Panc1 (cell line): Measurements from ENCODE around the gene DDA1. TPM values are rescaled to one million over a fixed set of nuclear protein-coding genes. Genes with fewer than 3 reads are reported as not detected.

Experiments used
- ATAC-seq: fragments of 200-7000 bp; cut with Tn5 transposase; 2 replicates; pipeline ENCODE4 v1.9.1; 2020; ENCODE audit warnings: mild to moderate bottlenecking, moderate library complexity
- BruUV-seq: library from RNA; stranded (reverse); fragments of 400-500 nt; replicated peaks from 2 replicates; lab custom pipeline; 2021; lab: Mats Ljungman, UMichigan
- CTCF ChIA-PET: fragments of 300-600 bp; sonication (Branson Sonifier 250); formaldehyde crosslinking; loops from one replicate; lab custom pipeline; 2022; ENCODE audit warnings: antibody characterized with exemption; lab: Charles Lee
- POLR2A ChIA-PET: fragments of 300-600 bp; sonication (Branson Sonifier 250); formaldehyde crosslinking; loops from one replicate; lab custom pipeline; 2022; ENCODE audit warnings: antibody characterized with exemption; lab: Charles Lee
- DNase-seq: peaks from one replicate; pipeline ENCODE4 v3.0.0-alpha.2; 2010; ENCODE audit warnings: low read depth, low spot score
- H3K27ac ChIP-seq: 2 replicates; pipeline ENCODE4 v1.5.1; 2011; ENCODE audit warnings: mild to moderate bottlenecking, low read length, inconsistent platforms
- H3K27me3 ChIP-seq: fragments of 200-500 bp; sonication (Bioruptor generic); 2 replicates; pipeline ENCODE4 v1.6.0; 2014; ENCODE audit warnings: low read length, inconsistent platforms; ENCODE audit not compliant: control insufficient read depth, insufficient read depth
- H3K36me3 ChIP-seq: fragments of 200-500 bp; sonication (Bioruptor generic); 2 replicates; pipeline ENCODE4 v1.5.1; 2014; ENCODE audit warnings: inconsistent platforms, mild to moderate bottlenecking, low read length, moderate library complexity; ENCODE audit not compliant: control insufficient read depth, insufficient read depth
- H3K4me1 ChIP-seq: 2 replicates; pipeline ENCODE4 v1.5.1; 2011; ENCODE audit warnings: inconsistent platforms, mild to moderate bottlenecking, low read length, moderate library complexity; ENCODE audit not compliant: control insufficient read depth, insufficient read depth
- H3K4me3 ChIP-seq, 2 experiments: 2 replicates each; pipeline ENCODE4 v1.5.1; 2011 to 2012; ENCODE audit warnings: low read depth in 2 of 2, low read length in 2 of 2, mild to moderate bottlenecking in 2 of 2, inconsistent platforms in 1 of 2, moderate library complexity in 1 of 2
- H3K9me3 ChIP-seq: fragments of 200-500 bp; sonication (Bioruptor generic); 2 replicates; pipeline ENCODE4 v1.5.1; 2014; ENCODE audit warnings: low read depth, mild to moderate bottlenecking, inconsistent platforms, low read length, moderate library complexity; ENCODE audit not compliant: control insufficient read depth, insufficient read depth
- POLR2AphosphoS5 ChIP-seq: IDR thresholded peaks from 2 replicates; pipeline ENCODE4 v1.6.1; 2012; ENCODE audit warnings: mild to moderate bottlenecking, low read depth, low read length, moderate library complexity
- SIN3A ChIP-seq: IDR thresholded peaks from 2 replicates; pipeline ENCODE4 v1.6.1; 2012; ENCODE audit warnings: low read depth, mild to moderate bottlenecking, low read length, moderate library complexity, borderline replicate concordance; ENCODE audit not compliant: insufficient read depth
- TCF7L2 ChIP-seq: IDR thresholded peaks from 2 replicates; pipeline ENCODE4 v1.6.1; 2011; ENCODE audit warnings: mild to moderate bottlenecking, low read depth, low read length, inconsistent platforms
- in situ Hi-C: cut with HindIII; loops from 2 replicates; pipeline ENCODE4 v1.10.0; 2016; ENCODE audit warnings: low sequenced_read_pairs, low pct_unique_long_range_greater_than_20kb
- intact Hi-C: fragments of 100-400 bp; cut with micrococcal nuclease; formaldehyde crosslinking; loops from one replicate; pipeline ENCODE4 v1.10.0; 2022; ENCODE audit not compliant: unreplicated experiment
- total RNA-seq: library from RNA; stranded (reverse); gene quantifications from one replicate; pipeline ENCODE4 v1.2.1, GENCODE V29; 2021; ENCODE audit not compliant: unreplicated experiment
- TF ChIP-seq, protein P1 (sequence below): fragments of 450-650 bp; IDR thresholded peaks from 2 replicates; pipeline ENCODE4 v1.5.1; 2017; ENCODE audit warnings: mild to moderate bottlenecking
- TF ChIP-seq, protein P2 (sequence below), 2 experiments: IDR thresholded peaks; 2 replicates each; pipeline ENCODE4 v1.6.1; 2011 to 2012; ENCODE audit warnings: low read depth in 2 of 2, control low read depth in 1 of 2, low read length in 1 of 2, mild to moderate bottlenecking in 1 of 2, moderate library complexity in 1 of 2; ENCODE audit not compliant: insufficient read depth in 1 of 2

DDA1 gene
- total RNA-seq, 1 experiment from 2014 or later, result 56.0 TPM

DNA sequence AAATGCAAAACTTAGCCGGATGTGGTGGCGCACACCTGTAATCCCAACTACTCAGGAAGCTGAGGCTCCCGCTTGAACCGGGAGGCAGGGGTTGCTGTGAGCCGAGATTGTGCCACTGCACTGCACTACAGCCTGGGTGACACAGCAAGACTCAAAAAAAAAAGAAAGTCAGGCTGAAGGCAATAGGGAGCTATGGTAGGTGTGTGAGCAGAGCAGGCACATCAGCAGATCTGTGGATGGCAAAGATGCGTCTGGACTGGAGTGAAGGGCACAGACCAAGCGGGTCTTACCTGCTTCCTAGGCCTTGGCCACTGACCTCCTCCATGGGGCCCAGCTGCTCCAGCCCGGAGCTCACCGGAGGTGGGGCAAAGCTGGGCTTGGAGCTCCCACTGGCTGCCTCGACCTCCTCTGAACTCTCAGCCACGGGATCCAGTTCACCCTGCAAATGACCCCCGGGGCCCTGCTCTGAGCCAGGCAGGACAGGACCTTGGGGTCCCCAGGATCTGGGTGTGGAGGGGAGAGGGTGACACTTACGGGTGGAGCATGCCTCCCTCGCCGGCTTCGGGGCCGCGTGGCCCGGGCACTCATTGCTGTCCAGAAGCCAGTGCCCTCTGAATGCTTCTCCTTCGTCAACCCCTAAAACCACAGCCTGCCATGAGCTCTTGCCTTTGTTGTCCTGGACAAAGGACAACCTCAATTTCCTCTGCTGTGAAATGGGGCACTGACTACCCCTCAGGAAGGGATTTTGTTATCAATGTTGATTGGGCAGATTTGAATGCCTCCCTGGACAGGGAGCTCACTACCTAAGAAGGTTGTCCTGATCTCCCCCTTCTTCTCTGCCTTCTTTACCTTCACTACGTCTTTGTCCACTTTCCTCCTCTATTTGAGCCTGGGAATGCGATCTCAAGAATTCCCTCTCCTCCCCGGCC is 45.4 kb upstream of the DDA1 start:
- CTCF ChIA-PET, result no interaction called here
- peaks cover 4% of the 10 kb centered on the region; the same call in 1 of the 2 replicates for H3K36me3 ChIP-seq
- POLR2A ChIA-PET, result no interaction called here
- H3K9me3 ChIP-seq, result no peaks in the 10 kb centered on the region
- no peak for ATAC-seq
- H3K27ac ChIP-seq, result no peak overlapping the region
- in situ Hi-C loops, result no loop called here
- BruUV-seq, result no TSS peak
- TF ChIP-seq, protein P1, sequence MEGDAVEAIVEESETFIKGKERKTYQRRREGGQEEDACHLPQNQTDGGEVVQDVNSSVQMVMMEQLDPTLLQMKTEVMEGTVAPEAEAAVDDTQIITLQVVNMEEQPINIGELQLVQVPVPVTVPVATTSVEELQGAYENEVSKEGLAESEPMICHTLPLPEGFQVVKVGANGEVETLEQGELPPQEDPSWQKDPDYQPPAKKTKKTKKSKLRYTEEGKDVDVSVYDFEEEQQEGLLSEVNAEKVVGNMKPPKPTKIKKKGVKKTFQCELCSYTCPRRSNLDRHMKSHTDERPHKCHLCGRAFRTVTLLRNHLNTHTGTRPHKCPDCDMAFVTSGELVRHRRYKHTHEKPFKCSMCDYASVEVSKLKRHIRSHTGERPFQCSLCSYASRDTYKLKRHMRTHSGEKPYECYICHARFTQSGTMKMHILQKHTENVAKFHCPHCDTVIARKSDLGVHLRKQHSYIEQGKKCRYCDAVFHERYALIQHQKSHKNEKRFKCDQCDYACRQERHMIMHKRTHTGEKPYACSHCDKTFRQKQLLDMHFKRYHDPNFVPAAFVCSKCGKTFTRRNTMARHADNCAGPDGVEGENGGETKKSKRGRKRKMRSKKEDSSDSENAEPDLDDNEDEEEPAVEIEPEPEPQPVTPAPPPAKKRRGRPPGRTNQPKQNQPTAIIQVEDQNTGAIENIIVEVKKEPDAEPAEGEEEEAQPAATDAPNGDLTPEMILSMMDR, result no peak
- TF ChIP-seq SIN3A (no peak), POLR2AphosphoS5 (no peak), TCF7L2 (no peak)
- TF ChIP-seq, protein P2, sequence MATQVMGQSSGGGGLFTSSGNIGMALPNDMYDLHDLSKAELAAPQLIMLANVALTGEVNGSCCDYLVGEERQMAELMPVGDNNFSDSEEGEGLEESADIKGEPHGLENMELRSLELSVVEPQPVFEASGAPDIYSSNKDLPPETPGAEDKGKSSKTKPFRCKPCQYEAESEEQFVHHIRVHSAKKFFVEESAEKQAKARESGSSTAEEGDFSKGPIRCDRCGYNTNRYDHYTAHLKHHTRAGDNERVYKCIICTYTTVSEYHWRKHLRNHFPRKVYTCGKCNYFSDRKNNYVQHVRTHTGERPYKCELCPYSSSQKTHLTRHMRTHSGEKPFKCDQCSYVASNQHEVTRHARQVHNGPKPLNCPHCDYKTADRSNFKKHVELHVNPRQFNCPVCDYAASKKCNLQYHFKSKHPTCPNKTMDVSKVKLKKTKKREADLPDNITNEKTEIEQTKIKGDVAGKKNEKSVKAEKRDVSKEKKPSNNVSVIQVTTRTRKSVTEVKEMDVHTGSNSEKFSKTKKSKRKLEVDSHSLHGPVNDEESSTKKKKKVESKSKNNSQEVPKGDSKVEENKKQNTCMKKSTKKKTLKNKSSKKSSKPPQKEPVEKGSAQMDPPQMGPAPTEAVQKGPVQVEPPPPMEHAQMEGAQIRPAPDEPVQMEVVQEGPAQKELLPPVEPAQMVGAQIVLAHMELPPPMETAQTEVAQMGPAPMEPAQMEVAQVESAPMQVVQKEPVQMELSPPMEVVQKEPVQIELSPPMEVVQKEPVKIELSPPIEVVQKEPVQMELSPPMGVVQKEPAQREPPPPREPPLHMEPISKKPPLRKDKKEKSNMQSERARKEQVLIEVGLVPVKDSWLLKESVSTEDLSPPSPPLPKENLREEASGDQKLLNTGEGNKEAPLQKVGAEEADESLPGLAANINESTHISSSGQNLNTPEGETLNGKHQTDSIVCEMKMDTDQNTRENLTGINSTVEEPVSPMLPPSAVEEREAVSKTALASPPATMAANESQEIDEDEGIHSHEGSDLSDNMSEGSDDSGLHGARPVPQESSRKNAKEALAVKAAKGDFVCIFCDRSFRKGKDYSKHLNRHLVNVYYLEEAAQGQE (IDR thresholded peaks at IDR 0.05; ENCODE audit: insufficient read depth in 1 of 2, low read depth in 2 of 2, low read length in 1 of 2), result no peak
- H3K4me3 ChIP-seq, result no peak overlapping the region
- intact Hi-C loops, result no loop called here
- no peaks in the 10 kb centered on the region for H3K4me1 ChIP-seq
- H3K27me3 ChIP-seq, result no peaks in the 10 kb centered on the region
- no peak for DNase-seq

DNA sequence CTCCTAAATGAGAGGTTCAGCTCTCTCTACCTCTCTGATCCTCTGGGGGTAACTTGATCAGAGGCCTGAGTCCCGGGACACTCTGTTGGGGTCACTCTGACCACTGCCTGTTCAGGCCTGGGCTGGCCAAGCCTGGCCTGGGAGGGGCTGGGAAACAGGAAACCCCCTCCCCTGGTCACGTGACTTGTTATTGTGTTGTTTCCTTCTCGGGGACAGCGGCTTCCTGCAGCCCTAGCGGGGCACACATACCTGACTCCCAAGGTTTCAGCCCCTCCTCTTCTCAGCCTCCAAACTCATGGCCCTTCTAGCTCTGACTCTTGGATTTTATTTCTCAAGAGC is 44.8 kb upstream of the DDA1 start, which contains the start of gene USHBP1:
Gene USHBP1 (minus strand): TSS at position 105 of the 339 bp plus-strand sequence. CDS start 446 bp downstream, outside the sequence.
- peaks cover 4% of the 10 kb centered on the region; the same call in 1 of the 2 replicates for H3K36me3 ChIP-seq
- POLR2A ChIA-PET, result no interaction called here
- intact Hi-C loops (no loop called here), in situ Hi-C loops (no loop called here)
- no peak within 1 kb of the TSS for H3K4me3 ChIP-seq
- H3K9me3 ChIP-seq, result no peaks in the 10 kb centered on the region
- ATAC-seq (no peak), DNase-seq (no peak)
- CTCF ChIA-PET, result no interaction called here
- TF ChIP-seq TCF7L2 (no peak), SIN3A (no peak)
- TF ChIP-seq, protein P2 (IDR thresholded peaks at IDR 0.05; ENCODE audit: insufficient read depth in 1 of 2, low read depth in 2 of 2, low read length in 1 of 2), result no peak
- BruUV-seq, result no TSS peak
- no peaks in the 10 kb centered on the region for H3K27me3 ChIP-seq
- H3K27ac ChIP-seq, result no peak within 1 kb of the TSS
- H3K4me1 ChIP-seq, result no peaks in the 10 kb centered on the region
